Kidney (tissue), 14 donors: ENCODE data around the gene C19orf85. TPM values are rescaled to one million over a fixed set of nuclear protein-coding genes. Genes with fewer than 3 reads are reported as not detected.

Experiments used
- DNase-seq, 5 donors: peaks; one replicate each; pipeline ENCODE4 v3.0.0-alpha.2; 2013 to 2020
- FAIRE-seq: peaks from 2 replicates; lab custom pipeline; 2012; peaks lifted over from hg19 to GRCh38; lab: Jason Lieb, UNC
- H3K27ac ChIP-seq, 2 donors: one replicate each; pipeline ENCODE4 v1.7.0; 2013; ENCODE audit warnings: low read depth in 2 of 2, low read length in 2 of 2, inconsistent platforms in 1 of 2
- H3K27me3 ChIP-seq: one replicate; pipeline ENCODE4 v1.7.1; 2013; ENCODE audit warnings: low read length, inconsistent platforms; ENCODE audit not compliant: control insufficient read depth, insufficient read depth
- H3K36me3 ChIP-seq, 3 donors: one replicate each; pipeline versions ENCODE4 v1.7.0 to v1.7.1; 2013; ENCODE audit warnings: low read length in 3 of 3, control low read depth in 1 of 3, inconsistent platforms in 1 of 3; ENCODE audit not compliant: insufficient read depth in 3 of 3, control insufficient read depth in 2 of 3
- H3K4me1 ChIP-seq, 3 donors: one replicate each; pipeline versions ENCODE4 v1.7.0 to v1.7.1; 2013; ENCODE audit warnings: low read length in 3 of 3, inconsistent platforms in 1 of 3, low read depth in 1 of 3; ENCODE audit not compliant: control insufficient read depth in 2 of 3, insufficient read depth in 2 of 3
- H3K4me3 ChIP-seq, 3 donors: one replicate each; pipeline versions ENCODE4 v1.7.0 to v1.8.1; 2013; ENCODE audit warnings: low read length in 3 of 3, control low read depth in 1 of 3, inconsistent platforms in 1 of 3
- H3K9ac ChIP-seq, 3 donors: one replicate each; pipeline versions ENCODE4 v1.7.0 to v1.7.1; 2013; ENCODE audit warnings: low read length in 3 of 3, control low read depth in 1 of 3, inconsistent platforms in 1 of 3
- H3K9me3 ChIP-seq, 3 donors: one replicate each; pipeline versions ENCODE4 v1.7.0 to v1.7.1; 2013; ENCODE audit warnings: low read length in 3 of 3, control low read depth in 1 of 3, inconsistent platforms in 1 of 3; ENCODE audit not compliant: control insufficient read depth in 2 of 3, insufficient read depth in 1 of 3
- CTCF ChIP-seq: IDR thresholded peaks from 3 replicates; pipeline ENCODE4 v1.5.1; 2012; ENCODE audit warnings: mild to moderate bottlenecking, moderate library complexity, borderline replicate concordance; ENCODE audit not compliant: insufficient read depth; ENCODE audit errors: extremely low read depth
- intact Hi-C: fragments of 100-400 bp; cut with DNase I; formaldehyde crosslinking; loops from one replicate; pipeline ENCODE4 v1.11.1; 2022
- polyA plus RNA-seq: library from polyadenylated mRNA; stranded (reverse); fragments of 350-450 nt; fragmentation: Illumina TruSeq; extraction: RNeasy Lipid Tissue Mini Kit (QIAGEN cat#74804); gene quantifications from one replicate; pipeline ENCODE4 v1.2.3, GENCODE V29; 2014; ENCODE audit warnings: low read depth, low replicate concordance; ENCODE audit not compliant: insufficient read depth
- total RNA-seq: library from RNA; stranded (reverse); fragmentation: NEBNext Ultra II Directional; extraction: Animal tissue kit (Norgen Biotek cat#: 25700); gene quantifications from one replicate; pipeline ENCODE4 v1.2.1, GENCODE V29; 2021
- donor health status: control.
- donor health status: control.
- donor health status: control.
- donor health status: control.
- donor health status: control.
- donor health status: DM: yes; HTN: yes; CAD: no.
- donor health status: Normal renal cell carcinoma (clear cell type).

The C19orf85 gene
- total and polyA plus RNA-seq, 2 donors from 2014 or later, result not detected

- FAIRE-seq, result no peak
- no peak overlapping the region for H3K27ac ChIP-seq
- peaks cover 12% of the 10 kb centered on the region for H3K27me3 ChIP-seq
Observed at GRCh38 chr19:55432241-55432959, 32.2 kb downstream of the C19orf85 start.

DNA sequence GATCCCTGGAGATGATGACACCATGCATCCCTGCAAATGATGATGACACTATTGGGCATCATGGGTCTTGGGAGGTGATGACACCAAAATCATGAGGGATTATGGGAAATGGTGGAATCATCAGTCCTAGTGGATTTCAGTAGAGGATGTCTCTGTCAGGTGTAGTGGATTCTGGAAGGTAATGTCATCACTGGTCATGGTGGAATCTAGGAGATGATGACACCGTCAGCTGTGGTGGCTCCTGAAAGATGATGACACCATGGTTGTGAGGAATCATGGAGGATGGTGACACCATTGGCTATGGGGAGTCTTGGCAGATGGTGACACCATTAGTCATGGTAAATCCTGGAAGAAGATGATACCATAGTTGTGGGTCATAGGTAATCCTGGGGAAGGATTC lies 33.4 kb downstream of the C19orf85 start:
- no peak for TF ChIP-seq CTCF
- intact Hi-C loops, result no loop called here
- Histone ChIP-seq H3K4me3 (no peak overlapping the region), H3K27ac (no peak overlapping the region), H3K27me3 (peaks cover 12% of the 10 kb centered on the region), H3K36me3 (no peaks in the 10 kb centered on the region), H3K4me1 (no peaks in the 10 kb centered on the region), H3K9me3 (no peaks in the 10 kb centered on the region), H3K9ac (no peak overlapping the region)
- DNase-seq (no peak), FAIRE-seq (no peak)

More at GRCh38 chr19:55432241-55432959, 32.2 kb downstream of the C19orf85 start:
- intact Hi-C loops, result no loop called here
- Histone ChIP-seq H3K9ac (no peak overlapping the region), H3K4me1 (no peaks in the 10 kb centered on the region), H3K36me3 (no peaks in the 10 kb centered on the region), H3K4me3 (no peak overlapping the region), H3K9me3 (no peaks in the 10 kb centered on the region)
- no peak for DNase-seq
- TF ChIP-seq CTCF, result no peak

DNA sequence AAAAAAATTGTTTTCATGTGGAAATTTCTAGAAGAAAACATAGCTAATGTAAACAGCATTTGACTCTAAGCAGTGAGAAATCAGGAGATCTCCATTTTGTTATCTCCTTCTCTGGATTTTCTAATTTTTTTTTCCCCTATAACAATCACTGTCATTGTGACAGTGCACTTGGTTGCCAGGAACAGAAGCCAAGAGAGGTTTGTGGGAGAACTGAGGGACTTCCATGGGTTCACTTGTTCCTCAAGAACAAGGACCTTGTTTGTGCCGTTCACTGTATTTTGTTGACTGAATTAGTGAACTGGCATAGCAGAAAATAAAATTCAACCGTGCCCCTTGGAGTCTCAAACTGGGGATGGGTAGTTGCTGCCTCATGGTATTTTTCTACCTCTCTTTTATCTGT lies 38.5 kb downstream of the C19orf85 start:
- Histone ChIP-seq H3K4me1 (no peaks in the 10 kb centered on the region), H3K27me3 (no peaks in the 10 kb centered on the region), H3K9ac (no peak overlapping the region), H3K27ac (no peak overlapping the region), H3K9me3 (no peaks in the 10 kb centered on the region), H3K36me3 (no peaks in the 10 kb centered on the region), H3K4me3 (no peak overlapping the region)
- no peak for DNase-seq
- no peak for TF ChIP-seq CTCF
- no peak for FAIRE-seq
- intact Hi-C loops, result loop anchor here (10.0 kb wide), 1 partner anchor 271 kb away; the partner anchor contains the start of gene TNNI3

DNA sequence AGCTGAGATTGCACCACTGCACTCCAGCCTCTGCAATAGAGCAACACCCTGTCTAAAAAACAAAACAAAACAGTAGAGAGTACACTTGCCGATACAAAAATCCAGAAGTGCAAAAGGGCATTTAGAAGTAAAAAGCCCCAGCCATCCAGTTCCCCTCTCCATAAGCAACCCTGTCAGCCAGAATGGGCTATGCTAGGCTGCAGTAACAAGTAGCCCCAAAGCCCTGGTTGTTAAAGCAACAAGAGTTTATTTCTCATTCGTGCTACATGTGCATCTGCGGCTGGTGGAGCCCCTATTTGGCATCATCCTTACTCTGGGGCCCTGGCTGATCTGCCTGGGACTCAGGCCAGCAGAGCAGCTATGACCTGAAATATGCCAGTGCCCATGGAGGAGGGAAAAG lies 40.0 kb downstream of the C19orf85 start:
- intact Hi-C loops, result loop anchor here (10.0 kb wide), 1 partner anchor 270 kb away; the partner anchor contains the start of gene TNNI3
- Histone ChIP-seq H3K27me3 (no peaks in the 10 kb centered on the region), H3K9me3 (no peaks in the 10 kb centered on the region), H3K4me3 (no peak overlapping the region), H3K4me1 (no peaks in the 10 kb centered on the region), H3K36me3 (no peaks in the 10 kb centered on the region), H3K9ac (no peak overlapping the region), H3K27ac (no peak overlapping the region)
- no peak for TF ChIP-seq CTCF
- DNase-seq (no peak), FAIRE-seq (no peak)
